Stomach smooth muscle (tissue), 2 donors: Measurements from ENCODE around the gene FCRLB.

ENCODE experiments used
- H3K27ac ChIP-seq: one replicate; pipeline ENCODE4 v1.7.0; 2013; ENCODE audit warnings: mild to moderate bottlenecking, low read length, inconsistent platforms
- H3K27me3 ChIP-seq, 2 donors: one replicate each; pipeline ENCODE4 v1.7.0; 2013; ENCODE audit warnings: low read length in 2 of 2; ENCODE audit not compliant: insufficient read depth in 2 of 2, control insufficient read depth in 1 of 2
- H3K36me3 ChIP-seq, 2 donors: one replicate each; pipeline ENCODE4 v1.7.0; 2013; ENCODE audit warnings: low read length in 2 of 2; ENCODE audit not compliant: control insufficient read depth in 2 of 2, insufficient read depth in 2 of 2
- H3K4me1 ChIP-seq: one replicate; pipeline ENCODE4 v1.7.0; 2013; ENCODE audit warnings: low read length; ENCODE audit not compliant: control insufficient read depth, insufficient read depth
- H3K4me3 ChIP-seq, 2 donors: one replicate each; pipeline ENCODE4 v1.7.0; 2013; ENCODE audit warnings: low read length in 2 of 2
- H3K9ac ChIP-seq, 2 donors: one replicate each; pipeline ENCODE4 v1.7.0; 2013; ENCODE audit warnings: low read length in 2 of 2, mild to moderate bottlenecking in 1 of 2
- H3K9me3 ChIP-seq, 2 donors: one replicate each; pipeline ENCODE4 v1.7.0; 2013; ENCODE audit warnings: low read length in 2 of 2; ENCODE audit not compliant: control insufficient read depth in 2 of 2
- donor health status: healthy.
- donor health status: Pancreatic carcinoma.

FCRLB gene

DNA sequence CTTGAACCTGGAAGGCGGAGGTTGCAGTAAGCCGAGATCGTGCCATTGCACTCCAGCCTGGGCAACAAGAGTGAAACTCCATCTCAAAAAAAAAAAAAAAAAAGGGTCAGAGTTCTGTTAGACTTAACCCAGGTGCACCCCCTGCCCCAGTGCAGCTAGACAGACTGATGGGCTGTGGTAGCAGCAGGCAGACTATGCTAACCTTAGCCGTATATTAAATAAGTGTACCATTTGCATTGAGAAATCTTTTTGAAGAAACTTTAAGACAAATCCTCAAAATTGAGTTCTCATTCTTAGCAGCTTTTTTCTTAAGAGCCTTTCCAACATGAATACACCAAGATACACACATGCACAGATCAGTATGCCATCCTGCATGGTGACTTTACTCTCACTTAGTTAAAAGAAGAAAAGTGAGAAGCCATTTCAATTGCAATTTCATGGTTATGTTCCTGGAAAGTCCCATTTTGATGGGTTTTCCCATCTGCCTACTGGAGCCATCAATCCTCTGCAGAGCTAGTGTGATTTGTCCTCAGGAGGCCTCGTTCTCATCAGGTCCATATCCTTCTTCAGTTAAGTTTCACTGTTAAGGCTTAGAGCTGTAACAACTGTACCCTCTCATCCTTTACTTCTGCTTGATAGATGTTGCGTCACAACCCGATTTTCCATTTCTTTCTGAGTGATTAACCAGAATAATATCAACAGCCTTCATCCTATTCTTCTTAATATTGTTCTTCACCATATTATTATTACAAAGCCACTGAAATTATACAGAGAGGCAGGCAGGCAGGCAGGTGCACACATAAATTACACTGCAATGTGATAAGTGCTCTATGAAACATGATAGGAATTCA, 7.3 kb downstream of the FCRLB start:
- peaks cover 18% of the 10 kb centered on the region for H3K4me1 ChIP-seq
- no peak overlapping the region for H3K27ac ChIP-seq
- peaks cover 0 to 9% of the 10 kb centered on the region in 2 donors for H3K27me3 ChIP-seq
- no peaks in the 10 kb centered on the region for H3K9me3 ChIP-seq
- H3K4me3 ChIP-seq, result no peak overlapping the region
- H3K9ac ChIP-seq, result no peak overlapping the region
- no peaks in the 10 kb centered on the region for H3K36me3 ChIP-seq

DNA sequence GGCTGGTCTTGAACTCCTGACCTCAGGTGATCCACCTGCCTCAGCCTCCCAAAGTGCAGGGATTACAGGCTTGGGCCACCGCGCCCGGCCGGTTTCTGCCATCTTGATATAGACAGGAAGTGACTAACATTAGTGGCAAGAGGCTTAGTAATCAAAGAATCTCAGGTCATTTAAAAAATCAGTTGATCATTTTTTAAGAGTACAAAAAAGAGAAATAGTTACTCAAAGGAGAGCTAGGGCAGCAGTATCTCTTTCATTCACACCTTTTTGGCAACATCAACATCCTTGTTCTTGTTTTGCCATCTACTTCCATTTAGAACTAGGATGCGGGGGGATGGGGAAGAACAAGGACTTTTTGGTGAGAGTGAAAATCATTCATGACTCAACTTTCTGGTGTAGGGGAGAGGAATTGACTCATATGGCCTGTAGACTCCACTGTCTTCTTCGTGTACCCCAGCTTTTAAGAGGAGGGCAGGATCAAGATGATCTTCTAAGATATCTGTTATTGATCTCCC, 8.8 kb downstream of the FCRLB start:
- Histone ChIP-seq H3K27ac (no peak overlapping the region), H3K36me3 (no peaks in the 10 kb centered on the region), H3K4me1 (peaks cover 18% of the 10 kb centered on the region), H3K27me3 (no peaks in the 10 kb centered on the region), H3K9ac (no peak overlapping the region), H3K9me3 (no peaks in the 10 kb centered on the region), H3K4me3 (no peak overlapping the region)

GRCh38 chr1:161731241-161731640, 9.9 kb downstream of the FCRLB start:
- Histone ChIP-seq H3K9me3 (no peaks in the 10 kb centered on the region), H3K4me3 (no peak overlapping the region), H3K9ac (no peak overlapping the region), H3K27ac (no peak overlapping the region), H3K27me3 (peaks cover 0 to 3% of the 10 kb centered on the region in 2 donors), H3K4me1 (peaks cover 8% of the 10 kb centered on the region), H3K36me3 (no peaks in the 10 kb centered on the region)

DNA sequence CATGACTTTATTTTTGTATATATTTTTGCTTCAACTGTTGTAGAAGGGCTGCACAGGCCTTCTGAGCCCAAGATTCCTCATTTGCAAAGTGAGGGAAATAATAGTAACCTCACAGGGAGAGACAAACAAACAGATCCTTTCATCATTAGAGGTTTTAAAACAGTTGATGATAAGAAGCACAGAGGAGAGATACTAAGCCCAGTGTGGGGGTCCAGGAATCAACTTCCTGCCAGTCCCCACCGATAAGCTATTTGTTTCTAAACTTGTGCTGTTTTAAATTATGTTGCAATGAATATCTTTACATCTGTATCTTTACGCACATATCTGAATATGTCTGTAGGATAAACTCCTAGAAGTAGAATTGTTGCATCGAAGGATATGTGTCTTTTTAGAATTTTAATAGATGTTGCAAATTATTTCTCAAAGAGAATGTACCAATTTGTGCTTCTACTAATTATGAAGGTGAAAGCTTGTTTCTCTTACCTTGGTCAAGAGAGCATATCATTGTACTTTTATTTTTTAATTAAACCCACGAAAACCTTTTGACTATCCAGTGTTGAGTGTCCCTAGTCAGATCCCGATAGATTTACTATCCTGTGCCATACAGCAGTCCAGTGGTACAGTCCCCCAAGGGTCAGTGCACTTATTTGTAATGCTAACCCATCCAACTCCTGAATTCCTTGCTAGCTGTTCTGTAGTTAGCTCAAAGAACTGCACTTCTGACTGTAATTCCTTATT, 10.8 kb downstream of the FCRLB start:
- Histone ChIP-seq H3K27ac (no peak overlapping the region), H3K9me3 (no peaks in the 10 kb centered on the region), H3K9ac (no peak overlapping the region), H3K4me1 (peaks cover 6% of the 10 kb centered on the region), H3K36me3 (no peaks in the 10 kb centered on the region), H3K27me3 (peaks cover 0 to 5% of the 10 kb centered on the region in 2 donors), H3K4me3 (no peak overlapping the region)

GRCh38 chr1:161733526-161733925, 12.2 kb downstream of the FCRLB start:
- Histone ChIP-seq H3K27me3 (peaks cover 0 to 5% of the 10 kb centered on the region in 2 donors), H3K27ac (no peak overlapping the region), H3K9me3 (no peaks in the 10 kb centered on the region), H3K9ac (no peak overlapping the region), H3K36me3 (no peaks in the 10 kb centered on the region), H3K4me1 (no peaks in the 10 kb centered on the region), H3K4me3 (no peak overlapping the region)

DNA sequence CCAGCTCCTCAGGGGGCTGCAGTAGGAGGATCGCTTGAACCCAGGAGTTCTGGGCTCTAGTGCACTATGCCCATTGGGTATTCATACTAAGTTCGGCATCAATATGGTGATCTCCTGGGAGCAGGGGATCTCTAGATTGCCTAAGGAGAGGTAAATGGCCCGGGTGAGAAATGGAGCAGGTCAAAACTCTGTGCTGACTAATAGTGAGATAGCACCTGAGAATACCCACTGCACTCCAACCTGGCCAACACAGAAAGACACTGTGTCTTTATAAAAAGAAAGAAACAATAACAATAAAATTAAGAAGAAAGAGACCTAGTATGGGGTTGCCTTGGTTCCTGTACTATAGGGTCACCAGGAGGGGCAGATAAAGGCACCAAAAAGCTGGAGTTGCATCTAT, 14.5 kb downstream of the FCRLB start:
- no peaks in the 10 kb centered on the region for H3K36me3 ChIP-seq
- no peaks in the 10 kb centered on the region for H3K4me1 ChIP-seq
- H3K27ac ChIP-seq, result no peak overlapping the region
- H3K4me3 ChIP-seq, result no peak overlapping the region
- no peak overlapping the region for H3K9ac ChIP-seq
- no peaks in the 10 kb centered on the region for H3K9me3 ChIP-seq
- peaks cover 5 to 11% of the 10 kb centered on the region in 2 donors for H3K27me3 ChIP-seq

GRCh38 chr1:161736335-161736969, 15.1 kb downstream of the FCRLB start:
- no peaks in the 10 kb centered on the region for H3K4me1 ChIP-seq
- peaks cover 5 to 11% of the 10 kb centered on the region in 2 donors for H3K27me3 ChIP-seq
- no peak overlapping the region for H3K9ac ChIP-seq
- H3K4me3 ChIP-seq, result no peak overlapping the region
- H3K36me3 ChIP-seq, result no peaks in the 10 kb centered on the region
- no peaks in the 10 kb centered on the region for H3K9me3 ChIP-seq
- no peak overlapping the region for H3K27ac ChIP-seq

DNA sequence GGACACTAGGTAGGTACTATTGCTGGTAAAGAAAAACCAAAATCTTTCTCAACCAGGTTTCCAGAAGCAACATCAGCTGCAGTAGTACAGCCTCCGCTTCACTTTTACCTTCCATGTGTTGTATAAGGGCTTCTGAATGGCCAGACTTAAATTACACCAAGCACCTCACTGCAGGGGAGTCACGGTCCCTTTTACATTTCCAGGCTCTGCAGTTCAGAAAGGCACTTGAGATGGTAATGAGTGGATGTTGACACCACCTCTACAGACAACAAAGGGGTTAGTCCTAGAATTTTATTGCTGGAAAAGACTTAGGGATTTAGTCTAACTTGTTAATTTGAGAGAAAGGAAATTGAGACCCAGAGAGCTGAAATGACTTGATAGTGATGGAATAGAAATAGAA, 16.3 kb downstream of the FCRLB start:
- peaks cover 5 to 11% of the 10 kb centered on the region in 2 donors for H3K27me3 ChIP-seq
- no peaks in the 10 kb centered on the region for H3K9me3 ChIP-seq
- H3K27ac ChIP-seq, result no peak overlapping the region

GRCh38 chr1:161738627-161739287, 17.4 kb downstream of the FCRLB start:
- no peak overlapping the region for H3K4me3 ChIP-seq
- no peaks in the 10 kb centered on the region for H3K4me1 ChIP-seq
- no peaks in the 10 kb centered on the region for H3K9me3 ChIP-seq
- H3K36me3 ChIP-seq, result no peaks in the 10 kb centered on the region
- no peak overlapping the region for H3K9ac ChIP-seq
- H3K27ac ChIP-seq, result no peak overlapping the region
- H3K27me3 ChIP-seq, result peaks cover 5 to 11% of the 10 kb centered on the region in 2 donors

More for the DNA sequence above, 16.3 kb downstream of the FCRLB start:
- H3K36me3 ChIP-seq, result no peaks in the 10 kb centered on the region
- no peaks in the 10 kb centered on the region for H3K4me1 ChIP-seq
- no peak overlapping the region for H3K4me3 ChIP-seq
- H3K9ac ChIP-seq, result no peak overlapping the region

- H3K27me3 ChIP-seq, result peaks cover 5 to 11% of the 10 kb centered on the region in 2 donors
- H3K36me3 ChIP-seq, result no peaks in the 10 kb centered on the region
- H3K4me1 ChIP-seq, result no peaks in the 10 kb centered on the region
- no peak overlapping the region for H3K27ac ChIP-seq
- no peak overlapping the region for H3K9ac ChIP-seq
- H3K9me3 ChIP-seq, result no peaks in the 10 kb centered on the region
- H3K4me3 ChIP-seq, result no peak overlapping the region
Measured at GRCh38 chr1:161739865-161740566, 18.7 kb downstream of the FCRLB start.
